Measurements from ENCODE around the gene PGAM1.
"Not testable (repeated sequence)": the region's sequence is repeated elsewhere in the genome, so short reads cannot be mapped to it uniquely, and the experiment has no call there.

The PGAM1 gene

GRCh38 chr10:97465982-97466381 lies 40.0 kb downstream of the PGAM1 start:
- no peak for TF ChIP-seq CTCF (IDR thresholded peaks at IDR 0.05; ENCODE audit: insufficient read depth, missing control alignments)
- no peak for DNase-seq (ENCODE audit: insufficient read length, low spot score)
- FAIRE-seq = no peak

GRCh38 chr10:97466755-97467154 lies 40.8 kb downstream of the PGAM1 start:
- DNase-seq (ENCODE audit: insufficient read length, low spot score) (no peak), FAIRE-seq (no peak)
- TF ChIP-seq CTCF (IDR thresholded peaks at IDR 0.05; ENCODE audit: insufficient read depth, missing control alignments) = no peak

- no peak for TF ChIP-seq CTCF (IDR thresholded peaks at IDR 0.05; ENCODE audit: insufficient read depth, missing control alignments)
- no peak for DNase-seq (ENCODE audit: insufficient read length, low spot score)
- FAIRE-seq = no peak
Observed at GRCh38 chr10:97468162-97468561, 42.2 kb downstream of the PGAM1 start.

- not testable (repeated sequence) for FAIRE-seq
Observed at GRCh38 chr10:97468781-97469180, 42.8 kb downstream of the PGAM1 start.

GRCh38 chr10:97474918-97475317 lies 48.9 kb downstream of the PGAM1 start:
- FAIRE-seq = no peak
- DNase-seq (ENCODE audit: insufficient read length, low spot score) = no peak
- no peak for TF ChIP-seq CTCF (IDR thresholded peaks at IDR 0.05; ENCODE audit: insufficient read depth, missing control alignments)

More at GRCh38 chr10:97468781-97469180, 42.8 kb downstream of the PGAM1 start:
- not testable (repeated sequence) for DNase-seq (ENCODE audit: insufficient read length, low spot score)

GRCh38 chr10:97475936-97476594 lies 50.1 kb downstream of the PGAM1 start:
- no peak for TF ChIP-seq CTCF (IDR thresholded peaks at IDR 0.05; ENCODE audit: insufficient read depth, missing control alignments)
- no peak for DNase-seq (ENCODE audit: insufficient read length, low spot score)
- no peak for FAIRE-seq

GRCh38 chr10:97479410-97479809 lies 53.4 kb downstream of the PGAM1 start:
- not testable (repeated sequence) for FAIRE-seq; DNase-seq (ENCODE audit: insufficient read length, low spot score)

- TF ChIP-seq CTCF (IDR thresholded peaks at IDR 0.05; ENCODE audit: insufficient read depth, missing control alignments) = no peak
- DNase-seq (ENCODE audit: insufficient read length, low spot score) = no peak
- FAIRE-seq = no peak
Observed at GRCh38 chr10:97479939-97480338, 53.9 kb downstream of the PGAM1 start.
